Motor neuron (in vitro differentiated cells): ENCODE results near the gene TSHZ2. TPM values are rescaled to one million over a fixed set of nuclear protein-coding genes. Genes with fewer than 3 reads are reported as not detected.
"Not testable (repeated sequence)": the region's sequence is repeated elsewhere in the genome, so short reads cannot be mapped to it uniquely, and the experiment has no call there.

Experiments used
- ATAC-seq, 8 experiments: fragments of 200-7000 bp; cut with Tn5 transposase; replicated peaks in 6 of 8; 2 replicates each; pipeline ENCODE4 v1.8.0; 2021; ENCODE audit warnings: mild to moderate bottlenecking in 8 of 8, moderate library complexity in 8 of 8
- H3K27ac ChIP-seq, 2 donors: fragments of 250-450 bp; sonication (Bioruptor Pico); 2 replicates each; pipeline ENCODE4 v1.9.0; 2021; ENCODE audit warnings: antibody characterized with exemption in 2 of 2, mild to moderate bottlenecking in 2 of 2, moderate library complexity in 1 of 2
- H3K4me1 ChIP-seq, 2 donors: fragments of 250-450 bp; sonication (Bioruptor Pico); replicated peaks in 1 of 2; 2 replicates each; pipeline ENCODE4 v1.6.1; 2021; ENCODE audit warnings: antibody characterized with exemption in 2 of 2, mild to moderate bottlenecking in 2 of 2, moderate library complexity in 1 of 2
- H3K4me3 ChIP-seq, 5 donors: fragments of 250-450 bp; sonication (Bioruptor Pico); 2 replicates each; pipeline ENCODE4 v1.9.0; 2021; ENCODE audit warnings: antibody characterized with exemption in 5 of 5, mild to moderate bottlenecking in 5 of 5, moderate library complexity in 4 of 5
- WGBS, 10 experiments: fragments of 450-650 bp; shearing (Covaris generic); methylation state at CpG; one replicate each; pipeline ENCODE4 v1.0.0; 2022; 5-methylcytosine and 5-hydroxymethylcytosine counted together
- in situ Hi-C, 9 experiments: fragments of 400-800 bp; cut with MboI; loops; one replicate each; pipeline ENCODE4 v1.15.0; 2021; ENCODE audit warnings: low sequenced_read_pairs in 9 of 9, low pct_unique_long_range_greater_than_20kb in 2 of 9; ENCODE audit not compliant: unreplicated experiment in 9 of 9
- total RNA-seq, 8 experiments: library from RNA; unstranded; fragments of 300-600 nt; gene quantifications; 2 replicates each; pipeline versions ENCODE4 v1.2.3 to v1.2.4, GENCODE V29; 2022

The TSHZ2 gene
- total RNA-seq, 8 experiments from 2014 or later = 11.4 to 125 (median 47.7) TPM

GRCh38 chr20:53500651-53501050, 528.5 kb downstream of the TSHZ2 start:
- in situ Hi-C loops = no loop called here
- H3K27ac ChIP-seq = no peak overlapping the region
- ATAC-seq = no peak
- H3K4me3 ChIP-seq = no peak overlapping the region
- peaks cover 3 to 5% of the 10 kb centered on the region in 2 donors for H3K4me1 ChIP-seq

GRCh38 chr20:53502820-53503219, 530.7 kb downstream of the TSHZ2 start:
- no peak for ATAC-seq
- H3K27ac ChIP-seq = no peak overlapping the region
- in situ Hi-C loops = no loop called here
- 71 to 100% (median 92%) methylated on average over 1 to 4 of the region's 4 CpGs; no CpG with 5 or more reads in 1 of the 10 experiments for WGBS, 10 experiments
- no peaks in the 10 kb centered on the region for H3K4me1 ChIP-seq
- H3K4me3 ChIP-seq = no peak overlapping the region

- no peaks in the 10 kb centered on the region for H3K4me1 ChIP-seq
- no peak overlapping the region for H3K27ac ChIP-seq
- 83 to 100% (median 83%) methylated on average over 1 of the region's 7 CpGs; no CpG with 5 or more reads in 7 of the 10 experiments for WGBS, 10 experiments
- in situ Hi-C loops = no loop called here
- ATAC-seq = peak in 1 of 8 experiments; percentile 20
- no peak overlapping the region for H3K4me3 ChIP-seq
These were observed 531.4 kb downstream of the TSHZ2 start for GRCh38 chr20:53503517-53503919.

- peak overlapping the region in 1 of 5 donors; percentile 12 for H3K4me3 ChIP-seq
- H3K4me1 ChIP-seq, in situ Hi-C loops, H3K27ac ChIP-seq, ATAC-seq: not testable (repeated sequence)
- no CpG with 5 or more reads among the region's 19 CpGs for WGBS, 10 experiments
These were observed 531.9 kb downstream of the TSHZ2 start for GRCh38 chr20:53504106-53504505.

- 66 to 92% (median 80%) methylated on average over 1 to 8 of the region's 9 CpGs; no CpG with 5 or more reads in 4 of the 10 experiments for WGBS, 10 experiments
- Histone ChIP-seq H3K4me1 (peaks cover 0 to 3% of the 10 kb centered on the region in 2 donors), H3K4me3 (no peak overlapping the region), H3K27ac (no peak overlapping the region)
- ATAC-seq = peak in 1 of 8 experiments; percentile 18
- in situ Hi-C loops = no loop called here
These were observed 538.1 kb downstream of the TSHZ2 start for GRCh38 chr20:53510262-53510661.

- WGBS, 10 experiments = 83 to 100% (median 87%) methylated on average over 1 to 7 of the region's 8 CpGs; no CpG with 5 or more reads in 6 of the 10 experiments
- in situ Hi-C loops = no loop called here
- Histone ChIP-seq H3K27ac (no peak overlapping the region), H3K4me3 (no peak overlapping the region), H3K4me1 (peaks cover 0 to 3% of the 10 kb centered on the region in 2 donors)
- no peak for ATAC-seq
These were observed 538.5 kb downstream of the TSHZ2 start for GRCh38 chr20:53510704-53511103.

GRCh38 chr20:53512076-53512475, 539.9 kb downstream of the TSHZ2 start:
- Histone ChIP-seq H3K4me3 (no peak overlapping the region), H3K4me1 (peaks cover 0 to 3% of the 10 kb centered on the region in 2 donors), H3K27ac (no peak overlapping the region)
- ATAC-seq = no peak
- in situ Hi-C loops = no loop called here
- 60 to 100% (median 92%) methylated on average over 1 to 9 of the region's 9 CpGs for WGBS, 10 experiments

GRCh38 chr20:53513168-53513488, 541.0 kb downstream of the TSHZ2 start:
- H3K4me1 ChIP-seq = peaks cover 0 to 3% of the 10 kb centered on the region in 2 donors
- no peak overlapping the region for H3K27ac ChIP-seq
- no peak overlapping the region for H3K4me3 ChIP-seq
- in situ Hi-C loops = no loop called here
- WGBS, 10 experiments = 29 to 100% (median 80%) methylated on average over 1 to 2 of the region's 2 CpGs; no CpG with 5 or more reads in 3 of the 10 experiments
- ATAC-seq = no peak

- Histone ChIP-seq H3K4me3 (no peak overlapping the region), H3K27ac (no peak overlapping the region), H3K4me1 (peaks cover 0 to 3% of the 10 kb centered on the region in 2 donors)
- WGBS, 10 experiments = 34 to 100% (median 87%) methylated on average over 1 to 10 of the region's 18 CpGs; no CpG with 5 or more reads in 1 of the 10 experiments
- ATAC-seq = peak in 6 of 8 experiments; percentile 16 to 90 (median 70)
- in situ Hi-C loops = no loop called here
These were observed 541.5 kb downstream of the TSHZ2 start for GRCh38 chr20:53513489-53514298.

GRCh38 chr20:53515749-53516148, 543.6 kb downstream of the TSHZ2 start:
- whole genome bisulfite sequencing, 10 experiments = 13 to 85% (median 60%) methylated on average over 2 to 4 of the region's 4 CpGs; no CpG with 5 or more reads in 2 of the 10 experiments
- Histone ChIP-seq H3K27ac (no peak overlapping the region), H3K4me3 (no peak overlapping the region), H3K4me1 (peaks cover 0 to 3% of the 10 kb centered on the region in 2 donors)
- in situ Hi-C loops = no loop called here
- peak in 1 of 8 experiments; percentile 44 for ATAC-seq

- no peak for ATAC-seq
- Histone ChIP-seq H3K4me3 (no peak overlapping the region), H3K4me1 (peaks cover 0 to 3% of the 10 kb centered on the region in 2 donors), H3K27ac (no peak overlapping the region)
- in situ Hi-C loops = no loop called here
- 43 to 96% (median 89%) methylated on average over 2 to 10 of the region's 13 CpGs; no CpG with 5 or more reads in 1 of the 10 experiments for WGBS, 10 experiments
These were observed 545.0 kb downstream of the TSHZ2 start for GRCh38 chr20:53517146-53517545.

GRCh38 chr20:53521421-53521820, 549.3 kb downstream of the TSHZ2 start:
- in situ Hi-C loops, H3K4me1 ChIP-seq, H3K27ac ChIP-seq, H3K4me3 ChIP-seq: not testable (repeated sequence)
- WGBS, 10 experiments = 0 to 100% (median 67%) methylated on average over 1 to 5 of the region's 5 CpGs; no CpG with 5 or more reads in 2 of the 10 experiments
- peak in 2 of 8 experiments; percentile 35 to 60 for ATAC-seq

- H3K27ac ChIP-seq = no peak overlapping the region
- peaks cover 6 to 9% of the 10 kb centered on the region in 2 donors for H3K4me1 ChIP-seq
- in situ Hi-C loops = no loop called here
- no peak for ATAC-seq
- 91 to 100% (median 96%) methylated on average over 1 to 3 of the region's 3 CpGs; no CpG with 5 or more reads in 6 of the 10 experiments for WGBS, 10 experiments
- H3K4me3 ChIP-seq = no peak overlapping the region
These were observed 549.9 kb downstream of the TSHZ2 start for GRCh38 chr20:53522026-53522425.
